Subcutaneous abdominal adipose tissue (tissue), 5 donors: Measurements from ENCODE around the gene LARP1.
"Not testable (repeated sequence)": the region's sequence is repeated elsewhere in the genome, so short reads cannot be mapped to it uniquely, and the experiment has no call there.

ENCODE experiments used
- H3K27ac ChIP-seq: one replicate; pipeline ENCODE4 v1.7.0; 2013; ENCODE audit warnings: low read depth, mild to moderate bottlenecking, inconsistent platforms, low read length, moderate library complexity
- H3K27me3 ChIP-seq, 5 donors: one replicate each; pipeline ENCODE4 v1.7.0; 2013; ENCODE audit warnings: low read length in 5 of 5, inconsistent platforms in 1 of 5; ENCODE audit not compliant: control insufficient read depth in 5 of 5, insufficient read depth in 4 of 5
- H3K36me3 ChIP-seq, 5 donors: one replicate each; pipeline ENCODE4 v1.7.0; 2013; ENCODE audit warnings: low read length in 5 of 5; ENCODE audit not compliant: control insufficient read depth in 5 of 5, insufficient read depth in 5 of 5
- H3K4me1 ChIP-seq, 5 donors: one replicate each; pipeline ENCODE4 v1.7.0; 2013; ENCODE audit warnings: low read length in 5 of 5, mild to moderate bottlenecking in 3 of 5, moderate library complexity in 1 of 5; ENCODE audit not compliant: control insufficient read depth in 5 of 5, insufficient read depth in 5 of 5
- H3K4me3 ChIP-seq, 5 donors: one replicate each; pipeline ENCODE4 v1.7.0; 2013; ENCODE audit warnings: low read length in 5 of 5, low read depth in 1 of 5
- H3K9ac ChIP-seq, 5 donors: one replicate each; pipeline ENCODE4 v1.7.0; 2013; ENCODE audit warnings: low read length in 5 of 5, mild to moderate bottlenecking in 4 of 5, moderate library complexity in 3 of 5
- H3K9me3 ChIP-seq, 5 donors: one replicate each; pipeline ENCODE4 v1.7.0; 2013; ENCODE audit warnings: low read length in 5 of 5; ENCODE audit not compliant: control insufficient read depth in 5 of 5
- donor health status: healthy.
- donor health status: healthy.
- donor health status: healthy.
- donor health status: healthy.
- donor health status: healthy.

Gene LARP1

DNA sequence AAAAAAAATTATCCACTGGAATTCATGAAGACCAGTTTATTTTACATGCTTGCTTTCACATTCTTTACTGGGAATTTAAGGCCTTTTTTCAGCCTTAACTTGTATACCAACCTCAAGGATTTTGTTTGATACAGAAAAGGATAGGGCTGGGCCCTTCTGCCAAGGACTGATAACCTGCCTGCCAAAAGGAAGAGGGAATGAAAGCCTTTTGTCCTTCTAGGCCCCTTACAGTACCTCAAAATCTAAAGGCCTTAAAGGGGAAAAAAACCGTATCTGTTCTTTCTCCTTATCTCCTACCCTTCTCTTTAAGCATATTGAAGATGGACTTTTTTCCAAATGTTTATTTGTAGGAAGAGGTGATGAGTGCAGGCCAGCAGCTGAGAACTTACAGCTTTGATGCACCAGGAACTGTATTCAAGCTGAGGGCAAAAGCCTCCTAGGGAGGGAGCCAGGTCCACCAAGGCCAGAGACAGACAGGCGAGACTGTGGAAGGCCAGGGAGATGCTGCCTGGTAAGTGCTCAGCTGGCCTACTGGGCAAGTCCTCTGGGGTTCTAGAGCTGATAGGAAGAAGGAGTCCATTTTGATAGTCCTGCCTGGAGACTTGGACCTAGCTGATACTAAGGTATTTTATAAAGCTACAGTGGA, 63.4 kb downstream of the LARP1 start:
- peak overlapping the region in 2 of 5 donors; percentile 21 to 29 for H3K9ac ChIP-seq
- peaks cover 0 to 11% (median 6%) of the 10 kb centered on the region in 5 donors for H3K4me1 ChIP-seq
- H3K36me3 ChIP-seq, result peaks cover 8 to 97% (median 77%) of the 10 kb centered on the region in 5 donors
- H3K4me3 ChIP-seq, result no peak overlapping the region
- H3K9me3 ChIP-seq, result no peaks in the 10 kb centered on the region
- H3K27ac ChIP-seq, result peak overlapping the region; percentile 48
- H3K27me3 ChIP-seq, result no peaks in the 10 kb centered on the region

DNA sequence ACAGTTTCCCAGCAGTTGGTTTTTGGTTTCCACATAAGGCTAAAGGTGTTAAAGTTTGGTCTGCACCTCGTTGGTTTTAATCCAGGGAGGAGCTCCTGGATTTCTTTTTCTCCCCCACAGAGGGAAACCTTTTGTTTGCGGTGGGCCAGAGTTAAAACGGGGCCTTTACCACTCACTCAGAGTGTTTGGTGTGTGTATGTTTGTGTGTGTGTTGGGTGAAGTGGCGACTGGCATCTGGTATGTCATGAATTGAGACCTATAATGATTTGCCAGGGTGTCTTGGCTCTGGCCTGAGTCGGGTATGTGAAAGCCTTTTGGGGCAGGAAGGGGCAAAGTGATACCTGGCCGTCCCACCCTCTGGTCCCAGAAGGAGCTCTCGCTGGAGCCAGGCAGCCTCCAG, 64.4 kb downstream of the LARP1 start:
- no peaks in the 10 kb centered on the region for H3K27me3 ChIP-seq
- peaks cover 8 to 98% (median 79%) of the 10 kb centered on the region in 5 donors for H3K36me3 ChIP-seq
- H3K4me1 ChIP-seq, result peaks cover 0 to 11% (median 6%) of the 10 kb centered on the region in 5 donors
- peak overlapping the region in 3 of 5 donors; percentile 1 to 29 (median 13) for H3K9ac ChIP-seq
- no peak overlapping the region for H3K4me3 ChIP-seq
- H3K9me3 ChIP-seq, result no peaks in the 10 kb centered on the region
- H3K27ac ChIP-seq, result peak overlapping the region; percentile 48

DNA sequence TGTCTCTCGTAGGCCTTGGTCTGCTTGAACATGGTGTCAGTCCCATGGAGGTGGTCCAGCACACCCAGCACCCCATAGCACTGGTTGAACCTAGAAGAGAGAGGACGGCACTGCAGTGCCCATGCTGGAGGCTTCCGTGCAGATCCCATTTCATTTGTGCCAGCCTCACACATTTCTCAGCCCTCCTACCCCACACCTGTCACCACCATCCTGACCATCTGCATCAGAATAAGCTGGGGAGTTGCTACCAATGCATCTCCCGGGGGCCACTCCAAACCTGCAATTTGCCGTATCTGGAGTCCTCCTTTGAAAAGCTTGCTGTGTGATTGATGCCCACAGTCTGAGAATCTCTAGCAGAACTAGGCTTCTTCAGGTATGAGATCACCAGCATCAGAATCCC, 65.2 kb downstream of the LARP1 start:
- Histone ChIP-seq H3K27me3 (no peaks in the 10 kb centered on the region), H3K9ac (peak overlapping the region in 1 of 5 donors; percentile 1), H3K36me3 (peaks cover 8 to 97% (median 74%) of the 10 kb centered on the region in 5 donors), H3K4me3 (no peak overlapping the region), H3K4me1 (peaks cover 0 to 11% (median 6%) of the 10 kb centered on the region in 5 donors), H3K9me3 (no peaks in the 10 kb centered on the region), H3K27ac (no peak overlapping the region)

DNA sequence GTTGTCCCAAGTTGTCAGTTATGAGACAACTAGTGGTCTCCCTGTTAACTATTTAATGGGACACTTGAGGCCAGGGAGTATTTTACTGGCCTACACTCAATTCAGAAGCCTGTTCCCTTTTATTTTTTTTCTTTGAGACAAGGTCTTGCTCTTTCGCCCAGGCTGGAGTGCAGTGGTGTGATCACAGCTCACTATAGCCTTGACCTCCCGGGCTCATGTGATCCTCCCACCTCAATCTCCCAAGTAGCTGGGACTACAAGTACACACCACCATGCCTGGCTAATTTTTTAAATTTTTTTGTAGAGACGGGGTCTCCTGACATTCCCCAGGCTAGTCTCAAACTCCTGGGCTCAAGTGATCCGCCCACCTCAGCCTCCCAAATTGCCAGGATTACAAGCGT, 67.7 kb downstream of the LARP1 start:
- not testable (repeated sequence) for H3K9ac ChIP-seq, H3K4me1 ChIP-seq, H3K27ac ChIP-seq, H3K4me3 ChIP-seq, H3K9me3 ChIP-seq, H3K27me3 ChIP-seq
- peaks cover 12 to 84% (median 64%) of the 10 kb centered on the region in 5 donors for H3K36me3 ChIP-seq

GRCh38 chr5:154823605-154824004, 68.4 kb downstream of the LARP1 start:
- peaks cover 10 to 84% (median 66%) of the 10 kb centered on the region in 5 donors for H3K36me3 ChIP-seq
- peaks cover 0 to 10% (median 0%) of the 10 kb centered on the region in 5 donors for H3K4me1 ChIP-seq
- no peaks in the 10 kb centered on the region for H3K27me3 ChIP-seq
- no peak overlapping the region for H3K4me3 ChIP-seq
- H3K9ac ChIP-seq, result no peak overlapping the region
- no peak overlapping the region for H3K27ac ChIP-seq
- H3K9me3 ChIP-seq, result no peaks in the 10 kb centered on the region

- no peaks in the 10 kb centered on the region for H3K27me3 ChIP-seq
- no peak overlapping the region for H3K27ac ChIP-seq
- H3K4me1 ChIP-seq, result peaks cover 0 to 10% (median 0%) of the 10 kb centered on the region in 5 donors
- H3K9me3 ChIP-seq, result no peaks in the 10 kb centered on the region
- H3K36me3 ChIP-seq, result peaks cover 10 to 82% (median 67%) of the 10 kb centered on the region in 5 donors
- no peak overlapping the region for H3K4me3 ChIP-seq
- no peak overlapping the region for H3K9ac ChIP-seq
Observed at GRCh38 chr5:154824070-154824469, 68.9 kb downstream of the LARP1 start.

GRCh38 chr5:154829181-154829588, 74.0 kb downstream of the LARP1 start:
- no peak overlapping the region for H3K27ac ChIP-seq
- H3K9me3 ChIP-seq, result no peaks in the 10 kb centered on the region
- peaks cover 0 to 3% (median 0%) of the 10 kb centered on the region in 5 donors for H3K4me1 ChIP-seq
- H3K36me3 ChIP-seq, result peaks cover 4 to 62% (median 48%) of the 10 kb centered on the region in 5 donors
- H3K27me3 ChIP-seq, result no peaks in the 10 kb centered on the region
- H3K9ac ChIP-seq, result no peak overlapping the region
- no peak overlapping the region for H3K4me3 ChIP-seq

DNA sequence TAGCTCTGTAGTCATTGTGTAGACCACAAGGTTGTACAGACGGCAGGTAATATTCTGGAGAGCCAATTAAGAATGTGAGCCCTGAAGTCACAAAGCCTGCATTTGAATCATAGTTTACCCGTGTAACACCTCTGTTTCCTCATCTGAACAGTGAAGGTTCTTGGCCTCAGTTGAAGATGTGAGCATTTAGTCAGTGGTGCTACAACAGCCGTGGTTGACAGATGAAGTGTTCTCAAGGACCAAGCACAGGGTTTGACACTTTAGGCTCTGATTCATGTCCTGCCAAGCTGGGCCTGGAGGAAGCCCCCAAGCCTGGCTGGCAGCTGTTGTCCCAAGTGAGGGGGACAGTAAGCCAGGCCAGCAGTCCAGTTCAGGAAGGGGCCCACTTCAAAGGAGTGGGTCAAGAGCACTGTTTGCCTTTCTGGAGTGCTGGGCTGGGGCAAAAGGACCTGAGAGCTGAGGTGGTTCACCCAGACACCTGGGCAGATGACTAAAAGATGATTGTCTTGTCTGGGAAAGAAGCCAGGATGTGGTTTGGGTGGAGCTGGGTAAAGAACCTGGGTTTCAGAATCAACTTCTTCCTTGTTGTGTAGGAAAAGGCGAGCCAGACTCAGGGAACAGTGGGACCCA, 74.5 kb downstream of the LARP1 start:
- H3K4me1 ChIP-seq, result peaks cover 0 to 5% (median 4%) of the 10 kb centered on the region in 5 donors
- H3K9me3 ChIP-seq, result no peaks in the 10 kb centered on the region
- H3K27me3 ChIP-seq, result no peaks in the 10 kb centered on the region
- H3K4me3 ChIP-seq, result no peak overlapping the region
- no peak overlapping the region for H3K27ac ChIP-seq
- peaks cover 4 to 58% (median 47%) of the 10 kb centered on the region in 5 donors for H3K36me3 ChIP-seq
- H3K9ac ChIP-seq, result no peak overlapping the region

DNA sequence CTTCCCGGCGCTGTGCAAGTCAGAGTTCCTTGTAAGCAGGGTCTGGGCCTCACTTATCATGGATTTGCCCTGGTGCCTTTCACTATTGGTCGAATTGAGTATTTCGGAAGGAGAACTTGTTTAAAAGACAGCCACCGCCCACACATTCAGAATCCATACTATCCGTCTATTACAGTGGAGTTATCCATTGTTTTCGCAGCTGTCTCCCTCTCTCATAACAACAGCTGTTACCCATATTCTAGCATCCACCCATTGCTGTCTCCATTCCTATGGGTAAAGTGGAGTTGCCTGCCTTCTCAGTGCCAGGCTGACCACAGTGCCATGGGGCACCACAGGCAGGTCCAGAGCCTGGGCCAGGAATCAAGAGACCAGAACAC, 75.0 kb downstream of the LARP1 start:
- Histone ChIP-seq H3K27me3 (no peaks in the 10 kb centered on the region), H3K4me3 (no peak overlapping the region), H3K27ac (no peak overlapping the region), H3K9ac (no peak overlapping the region), H3K36me3 (peaks cover 4 to 56% (median 48%) of the 10 kb centered on the region in 5 donors), H3K9me3 (no peaks in the 10 kb centered on the region), H3K4me1 (peaks cover 0 to 9% (median 8%) of the 10 kb centered on the region in 5 donors)

DNA sequence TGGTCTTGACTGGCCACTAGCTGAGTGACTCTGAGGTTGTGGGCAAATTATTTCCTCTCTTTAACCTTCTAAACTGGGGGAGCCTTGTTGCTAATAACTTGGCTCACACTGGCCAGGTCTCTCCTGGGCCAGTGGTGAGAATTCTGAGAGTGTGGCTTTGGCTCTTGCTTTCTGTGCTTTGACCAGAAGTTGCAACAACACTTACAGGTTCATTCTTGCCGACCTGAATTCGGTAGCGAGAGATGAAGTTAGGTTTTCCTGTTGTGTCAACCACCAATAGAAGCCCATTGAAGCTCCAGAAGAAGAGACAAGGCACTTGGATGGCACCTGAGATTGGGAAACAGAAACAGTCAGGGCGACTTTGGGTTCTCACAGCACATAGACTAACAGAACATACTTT, 75.4 kb downstream of the LARP1 start:
- Histone ChIP-seq H3K4me1 (peaks cover 0 to 9% (median 8%) of the 10 kb centered on the region in 5 donors), H3K27me3 (no peaks in the 10 kb centered on the region), H3K9me3 (no peaks in the 10 kb centered on the region), H3K4me3 (no peak overlapping the region), H3K36me3 (peaks cover 3 to 56% (median 48%) of the 10 kb centered on the region in 5 donors), H3K27ac (no peak overlapping the region), H3K9ac (no peak overlapping the region)
